Stimulated activated naive B cell treated with anti-CD40 and anti-IgM and Interleukin-4, amounts not matched to agents 10 μg/mL and 1 μg/mL and 100 μg/mL, for 72 hours (primary cell): ENCODE measurements around the gene PTCH1.

Source experiments
- ATAC-seq, 2 donors: fragments of 150-1000 bp; cut with Tn5 transposase; replicated peaks; 2 replicates each; pipeline ENCODE4 v1.10.0; 2021; ENCODE audit warnings: moderate library complexity in 1 of 2
- DNase-seq: peaks from one replicate; pipeline ENCODE4 v3.0.0; 2021
- H3K27ac Mint-ChIP-seq: one replicate; pipeline ENCODE4 v1.8.0; 2022; ENCODE audit warnings: mild to moderate bottlenecking, mixed read lengths
- H3K27me3 Mint-ChIP-seq, 2 donors: one replicate each; pipeline ENCODE4 v1.8.0; 2022; ENCODE audit warnings: mixed read lengths in 2 of 2
- H3K36me3 Mint-ChIP-seq, 2 donors: one replicate each; pipeline ENCODE4 v1.8.0; 2022; ENCODE audit warnings: mixed read lengths in 2 of 2, mild to moderate bottlenecking in 1 of 2
- H3K4me1 Mint-ChIP-seq, 2 donors: one replicate each; pipeline ENCODE4 v1.8.0; 2022; ENCODE audit warnings: mixed read lengths in 2 of 2, mild to moderate bottlenecking in 1 of 2
- H3K4me3 Mint-ChIP-seq, 2 donors: one replicate each; pipeline ENCODE4 v1.8.0; 2022; ENCODE audit warnings: mild to moderate bottlenecking in 2 of 2, mixed read lengths in 2 of 2, moderate library complexity in 1 of 2
- H3K9me3 Mint-ChIP-seq, 2 donors: one replicate each; pipeline ENCODE4 v1.8.0; 2022; ENCODE audit warnings: mixed read lengths in 2 of 2, mild to moderate bottlenecking in 1 of 2

The PTCH1 gene

DNA sequence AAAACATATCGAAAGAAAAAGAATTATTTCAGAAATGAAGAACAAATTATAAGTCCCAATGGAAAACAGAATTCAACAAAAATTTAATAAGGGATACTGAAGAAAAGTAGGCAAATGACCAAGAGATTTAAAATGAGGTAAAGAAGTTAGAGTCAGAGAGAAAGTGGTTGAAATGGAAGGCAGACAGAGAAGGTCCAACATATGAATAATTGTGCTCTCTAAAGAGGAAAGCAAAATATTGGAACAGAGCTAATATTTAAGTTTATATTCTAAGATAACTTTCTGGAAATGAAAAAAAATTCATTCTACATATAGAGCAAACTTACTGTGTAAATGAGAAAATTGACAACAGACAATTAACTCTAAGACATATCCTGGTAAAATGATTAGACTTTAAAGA lies 94.1 kb downstream of the PTCH1 start:
- Mint-ChIP-seq H3K9me3 (peaks cover 12 to 21% of the 10 kb centered on the region in 2 donors), H3K4me3 (no peak overlapping the region), H3K27me3 (peaks cover 39 to 61% of the 10 kb centered on the region in 2 donors), H3K4me1 (peaks cover 4 to 13% of the 10 kb centered on the region in 2 donors), H3K27ac (no peak overlapping the region), H3K36me3 (peaks cover 10 to 13% of the 10 kb centered on the region in 2 donors)
- no peak for DNase-seq
- no peak for ATAC-seq

DNA sequence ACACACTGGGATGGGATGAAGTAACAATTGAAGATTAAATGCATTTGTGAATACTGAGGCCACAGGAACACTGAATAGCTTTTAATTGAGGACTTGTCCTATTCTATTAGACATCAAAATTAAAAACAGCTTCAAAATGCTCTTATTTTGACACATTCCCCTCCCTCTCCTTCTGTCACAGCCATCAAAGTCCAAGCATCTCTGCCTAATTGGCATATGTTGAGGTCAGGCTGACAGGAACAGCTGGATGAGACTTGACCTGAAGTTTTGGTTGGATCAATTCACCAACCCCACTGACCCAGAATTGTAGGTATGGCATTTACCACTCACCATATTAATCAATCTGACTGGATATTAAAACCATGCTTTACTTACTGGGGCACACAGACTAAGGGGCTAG lies 96.3 kb downstream of the PTCH1 start:
- Mint-ChIP-seq H3K9me3 (peaks cover 18 to 24% of the 10 kb centered on the region in 2 donors), H3K27me3 (peaks cover 30 to 57% of the 10 kb centered on the region in 2 donors), H3K4me1 (peaks cover 0 to 4% of the 10 kb centered on the region in 2 donors), H3K36me3 (peaks cover 10 to 13% of the 10 kb centered on the region in 2 donors), H3K27ac (no peak overlapping the region), H3K4me3 (no peak overlapping the region)
- DNase-seq (no peak), ATAC-seq (no peak)

GRCh38 chr9:95419444-95419843 lies 97.3 kb downstream of the PTCH1 start:
- Mint-ChIP-seq H3K27me3 (peaks cover 31 to 52% of the 10 kb centered on the region in 2 donors), H3K27ac (no peak overlapping the region), H3K4me3 (no peak overlapping the region), H3K36me3 (peaks cover 10 to 13% of the 10 kb centered on the region in 2 donors), H3K9me3 (peaks cover 18 to 24% of the 10 kb centered on the region in 2 donors), H3K4me1 (no peaks in the 10 kb centered on the region)
- ATAC-seq, result no peak
- no peak for DNase-seq

DNA sequence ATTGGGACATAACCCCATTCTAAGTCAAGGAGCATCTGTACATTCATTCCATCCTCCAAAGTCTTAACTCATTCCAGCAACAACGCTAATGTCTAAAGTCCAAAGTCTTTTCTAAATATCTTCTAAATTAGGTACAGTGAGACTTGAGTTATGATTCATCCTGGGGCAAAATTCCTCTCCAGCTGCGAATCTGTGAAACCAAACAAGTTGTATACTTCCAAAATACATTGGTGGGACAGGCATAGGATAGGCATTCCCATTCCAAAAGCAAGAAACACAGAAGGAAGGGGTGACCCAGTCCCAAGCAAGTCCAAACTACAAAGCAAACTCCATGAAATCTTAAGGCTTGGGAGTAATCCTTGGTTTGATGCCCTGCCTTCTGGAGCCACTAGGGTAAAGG lies 101.6 kb downstream of the PTCH1 start:
- Mint-ChIP-seq H3K27me3 (peaks cover 32 to 35% of the 10 kb centered on the region in 2 donors), H3K36me3 (no peaks in the 10 kb centered on the region), H3K27ac (no peak overlapping the region), H3K9me3 (peaks cover 4 to 6% of the 10 kb centered on the region in 2 donors), H3K4me3 (no peak overlapping the region), H3K4me1 (no peaks in the 10 kb centered on the region)
- DNase-seq, result no peak
- ATAC-seq, result no peak

- Mint-ChIP-seq H3K27me3 (peaks cover 37 to 40% of the 10 kb centered on the region in 2 donors), H3K27ac (no peak overlapping the region), H3K4me1 (no peaks in the 10 kb centered on the region), H3K4me3 (no peak overlapping the region), H3K36me3 (no peaks in the 10 kb centered on the region), H3K9me3 (peaks cover 4 to 6% of the 10 kb centered on the region in 2 donors)
- ATAC-seq (no peak), DNase-seq (no peak)
Measured at GRCh38 chr9:95413793-95414192, 103.0 kb downstream of the PTCH1 start.

GRCh38 chr9:95411054-95411892 lies 105.5 kb downstream of the PTCH1 start:
- DNase-seq, result no peak
- Mint-ChIP-seq H3K4me3 (no peak overlapping the region), H3K36me3 (no peaks in the 10 kb centered on the region), H3K4me1 (no peaks in the 10 kb centered on the region), H3K9me3 (peaks cover 0 to 3% of the 10 kb centered on the region in 2 donors), H3K27ac (no peak overlapping the region), H3K27me3 (peaks cover 37 to 39% of the 10 kb centered on the region in 2 donors)
- ATAC-seq, result no peak

DNA sequence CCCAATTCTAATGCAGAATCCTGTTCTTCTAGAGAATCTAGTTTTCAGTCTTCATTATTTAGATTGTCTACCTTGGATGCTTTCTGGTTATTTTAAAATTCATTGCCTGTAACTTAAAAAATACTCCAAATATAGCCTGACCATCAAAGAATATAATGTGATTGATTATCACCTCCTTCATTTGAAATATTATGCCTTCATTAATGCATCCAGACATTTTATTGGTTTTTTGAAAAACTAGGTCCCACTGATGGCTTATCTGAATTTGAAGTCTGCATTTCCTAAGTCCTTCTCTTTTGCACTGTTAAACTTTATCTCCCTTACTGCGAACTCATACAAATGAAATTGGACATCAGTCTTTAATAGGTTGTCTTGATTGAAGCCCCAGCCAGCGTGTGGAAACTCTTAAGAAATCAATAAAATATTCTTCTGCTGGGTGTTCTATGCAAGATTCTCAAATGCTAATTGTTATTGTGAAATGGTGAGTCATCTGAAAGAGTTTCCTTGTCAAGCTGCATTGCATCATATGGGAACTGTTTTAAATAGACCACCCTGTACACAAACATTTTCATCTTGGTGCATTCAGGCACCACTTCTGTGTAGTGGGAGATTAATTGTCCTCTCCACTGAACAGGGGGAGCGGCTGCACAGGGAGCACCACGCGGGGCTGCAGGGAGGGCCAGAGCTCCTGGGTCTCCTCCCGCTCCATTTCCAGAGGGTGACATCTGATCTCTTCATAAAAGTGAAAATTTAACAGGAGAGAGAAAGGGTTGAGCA lies 106.9 kb downstream of the PTCH1 start:
- H3K9me3 Mint-ChIP-seq, result peaks cover 0 to 2% of the 10 kb centered on the region in 2 donors
- peaks cover 32 to 36% of the 10 kb centered on the region in 2 donors for H3K27me3 Mint-ChIP-seq
- no peaks in the 10 kb centered on the region for H3K36me3 Mint-ChIP-seq
- DNase-seq, result no peak
- no peak overlapping the region for H3K4me3 Mint-ChIP-seq
- no peaks in the 10 kb centered on the region for H3K4me1 Mint-ChIP-seq
- H3K27ac Mint-ChIP-seq, result no peak overlapping the region
- no peak for ATAC-seq

GRCh38 chr9:95407524-95407923 lies 109.2 kb downstream of the PTCH1 start:
- Mint-ChIP-seq H3K36me3 (no peaks in the 10 kb centered on the region), H3K27me3 (peaks cover 36 to 43% of the 10 kb centered on the region in 2 donors), H3K9me3 (peaks cover 0 to 9% of the 10 kb centered on the region in 2 donors), H3K27ac (no peak overlapping the region), H3K4me1 (no peaks in the 10 kb centered on the region), H3K4me3 (no peak overlapping the region)
- DNase-seq (no peak), ATAC-seq (no peak)

DNA sequence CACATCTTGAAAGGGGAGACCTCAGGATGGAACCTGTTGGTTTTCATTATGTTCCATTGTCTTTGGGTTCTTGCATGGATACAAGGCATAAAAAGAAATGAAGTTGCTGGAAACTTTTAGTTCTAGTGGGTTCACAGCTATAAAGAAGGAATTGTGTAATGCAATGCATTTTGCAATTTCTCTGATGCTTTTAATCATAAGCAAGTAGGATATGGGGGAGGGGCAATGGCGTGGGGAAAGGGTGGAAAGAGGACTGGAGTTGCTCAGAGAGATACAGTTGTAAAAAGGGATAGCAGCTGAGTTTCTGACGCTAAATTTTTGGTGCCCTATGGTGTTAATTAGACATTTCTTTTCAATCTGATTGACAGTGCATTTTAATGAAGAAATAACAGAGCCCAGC lies 110.7 kb downstream of the PTCH1 start:
- no peak for ATAC-seq
- H3K27me3 Mint-ChIP-seq, result peaks cover 35 to 43% of the 10 kb centered on the region in 2 donors
- no peak for DNase-seq

GRCh38 chr9:95399261-95399660 lies 117.5 kb downstream of the PTCH1 start:
- Mint-ChIP-seq H3K27me3 (peaks cover 39 to 79% of the 10 kb centered on the region in 2 donors), H3K9me3 (peaks cover 12 to 19% of the 10 kb centered on the region in 2 donors), H3K4me1 (no peaks in the 10 kb centered on the region), H3K36me3 (no peaks in the 10 kb centered on the region), H3K4me3 (no peak overlapping the region), H3K27ac (no peak overlapping the region)
- no peak for ATAC-seq
- no peak for DNase-seq

More for the DNA sequence above, 110.7 kb downstream of the PTCH1 start:
- no peak overlapping the region for H3K27ac Mint-ChIP-seq
- H3K4me1 Mint-ChIP-seq, result no peaks in the 10 kb centered on the region
- H3K4me3 Mint-ChIP-seq, result no peak overlapping the region
- no peaks in the 10 kb centered on the region for H3K36me3 Mint-ChIP-seq
- peaks cover 0 to 12% of the 10 kb centered on the region in 2 donors for H3K9me3 Mint-ChIP-seq
